ENCODE results near the gene SPATA32. TPM values are rescaled to one million over a fixed set of nuclear protein-coding genes. Genes with fewer than 3 reads are reported as not detected.

Gene SPATA32
- total RNA-seq, 1 donor from 2014 or later: not detected

- H3K27me3 ChIP-seq: peaks cover 24% of the 10 kb centered on the region
- H3K36me3 Mint-ChIP-seq: no peaks in the 10 kb centered on the region
- TF ChIP-seq EZH2phosphoT487 (IDR thresholded peaks at IDR 0.05) (no peak), EZH2 (IDR thresholded peaks at IDR 0.05) (no peak), CTCF (IDR thresholded peaks at IDR 0.05) (no peak)
- H3K9me3 ChIP-seq (ENCODE audit: low read depth): no peaks in the 10 kb centered on the region
- no peaks in the 10 kb centered on the region for H4K20me1 ChIP-seq (ENCODE audit: low read depth)
- no peak overlapping the region for H2AFZ ChIP-seq (replicated peaks)
- H3K9me3 Mint-ChIP-seq: no peaks in the 10 kb centered on the region
- no peak overlapping the region for H3K4me2 ChIP-seq
- H3K27ac ChIP-seq: no peak overlapping the region
- H3K4me3 ChIP-seq: no peak overlapping the region
- H3K27ac Mint-ChIP-seq: no peak overlapping the region
- H3F3A ChIP-seq (ENCODE audit: low read depth): peaks cover 15% of the 10 kb centered on the region
- peaks cover 9% of the 10 kb centered on the region for H3K4me1 Mint-ChIP-seq
- DNase-seq (ENCODE audit: low spot score): no peak
- peaks cover 30% of the 10 kb centered on the region for H3K27me3 Mint-ChIP-seq (ENCODE audit: insufficient read depth, low read depth)
- H3K9ac ChIP-seq: no peak overlapping the region
- H3K4me3 Mint-ChIP-seq: no peak overlapping the region
- H3K79me2 ChIP-seq (ENCODE audit: low read depth): no peaks in the 10 kb centered on the region
- H3K4me1 ChIP-seq: peaks cover 12% of the 10 kb centered on the region
- no peaks in the 10 kb centered on the region for H3K36me3 ChIP-seq
These were observed 25.6 kb downstream of the SPATA32 start for GRCh38 chr17:45236282-45236606.

GRCh38 chr17:45235416-45236281, 26.2 kb downstream of the SPATA32 start:
- Histone ChIP-seq H3K4me1 (peaks cover 12% of the 10 kb centered on the region), H3K36me3 (no peaks in the 10 kb centered on the region), H3K9ac (no peak overlapping the region), H3K4me3 (no peak overlapping the region), H3K27ac (no peak overlapping the region), H3K9me3 (ENCODE audit: low read depth) (no peaks in the 10 kb centered on the region), H2AFZ (replicated peaks) (no peak overlapping the region), H4K20me1 (ENCODE audit: low read depth) (no peaks in the 10 kb centered on the region), H3F3A (ENCODE audit: low read depth) (peaks cover 9% of the 10 kb centered on the region), H3K79me2 (ENCODE audit: low read depth) (no peaks in the 10 kb centered on the region), H3K27me3 (peaks cover 18% of the 10 kb centered on the region), H3K4me2 (no peak overlapping the region)
- Mint-ChIP-seq H3K4me3 (no peak overlapping the region), H3K9me3 (no peaks in the 10 kb centered on the region), H3K4me1 (peaks cover 7% of the 10 kb centered on the region), H3K36me3 (no peaks in the 10 kb centered on the region), H3K27ac (no peak overlapping the region), H3K27me3 (ENCODE audit: insufficient read depth, low read depth) (peaks cover 29% of the 10 kb centered on the region)
- DNase-seq (ENCODE audit: low spot score): peak; percentile 90
- TF ChIP-seq CTCF (IDR thresholded peaks at IDR 0.05) (peak; percentile 87), EZH2 (IDR thresholded peaks at IDR 0.05) (no peak), EZH2phosphoT487 (IDR thresholded peaks at IDR 0.05) (no peak)

GRCh38 chr17:45234641-45235415, 27.1 kb downstream of the SPATA32 start:
- no peak overlapping the region for H3K27ac ChIP-seq
- H3K27me3 ChIP-seq: peaks cover 10% of the 10 kb centered on the region
- no peaks in the 10 kb centered on the region for H3K36me3 Mint-ChIP-seq
- no peak overlapping the region for H3K4me2 ChIP-seq
- no peak overlapping the region for H3K9ac ChIP-seq
- peaks cover 8% of the 10 kb centered on the region for H3K4me1 ChIP-seq
- H3K9me3 Mint-ChIP-seq: no peaks in the 10 kb centered on the region
- DNase-seq (ENCODE audit: low spot score): peak; percentile 75
- H4K20me1 ChIP-seq (ENCODE audit: low read depth): no peaks in the 10 kb centered on the region
- no peaks in the 10 kb centered on the region for H3K9me3 ChIP-seq (ENCODE audit: low read depth)
- H3K4me3 Mint-ChIP-seq: no peak overlapping the region
- H3K27me3 Mint-ChIP-seq (ENCODE audit: insufficient read depth, low read depth): peaks cover 27% of the 10 kb centered on the region
- no peaks in the 10 kb centered on the region for H3K79me2 ChIP-seq (ENCODE audit: low read depth)
- peaks cover 5% of the 10 kb centered on the region for H3F3A ChIP-seq (ENCODE audit: low read depth)
- peaks cover 5% of the 10 kb centered on the region for H3K4me1 Mint-ChIP-seq
- H3K36me3 ChIP-seq: no peaks in the 10 kb centered on the region
- H3K4me3 ChIP-seq: no peak overlapping the region
- H3K27ac Mint-ChIP-seq: no peak overlapping the region
- TF ChIP-seq EZH2phosphoT487 (IDR thresholded peaks at IDR 0.05): no peak
- peak; percentile 62 for TF ChIP-seq CTCF (IDR thresholded peaks at IDR 0.05)
- H2AFZ ChIP-seq (replicated peaks): no peak overlapping the region
